CD4-positive, alpha-beta T cell treated with Interleukin-4 for 1 hour (primary cell): Measurements from ENCODE around the gene POLR1A.

ENCODE experiments used
- DNase-seq, 2 donors: peaks; one replicate each; pipeline ENCODE4 v3.0.0-alpha.2; 2020 to 2022

The POLR1A gene

GRCh38 chr2:86094229-86094628 is 11.5 kb downstream of the POLR1A start:
- DNase-seq: no peak

DNA sequence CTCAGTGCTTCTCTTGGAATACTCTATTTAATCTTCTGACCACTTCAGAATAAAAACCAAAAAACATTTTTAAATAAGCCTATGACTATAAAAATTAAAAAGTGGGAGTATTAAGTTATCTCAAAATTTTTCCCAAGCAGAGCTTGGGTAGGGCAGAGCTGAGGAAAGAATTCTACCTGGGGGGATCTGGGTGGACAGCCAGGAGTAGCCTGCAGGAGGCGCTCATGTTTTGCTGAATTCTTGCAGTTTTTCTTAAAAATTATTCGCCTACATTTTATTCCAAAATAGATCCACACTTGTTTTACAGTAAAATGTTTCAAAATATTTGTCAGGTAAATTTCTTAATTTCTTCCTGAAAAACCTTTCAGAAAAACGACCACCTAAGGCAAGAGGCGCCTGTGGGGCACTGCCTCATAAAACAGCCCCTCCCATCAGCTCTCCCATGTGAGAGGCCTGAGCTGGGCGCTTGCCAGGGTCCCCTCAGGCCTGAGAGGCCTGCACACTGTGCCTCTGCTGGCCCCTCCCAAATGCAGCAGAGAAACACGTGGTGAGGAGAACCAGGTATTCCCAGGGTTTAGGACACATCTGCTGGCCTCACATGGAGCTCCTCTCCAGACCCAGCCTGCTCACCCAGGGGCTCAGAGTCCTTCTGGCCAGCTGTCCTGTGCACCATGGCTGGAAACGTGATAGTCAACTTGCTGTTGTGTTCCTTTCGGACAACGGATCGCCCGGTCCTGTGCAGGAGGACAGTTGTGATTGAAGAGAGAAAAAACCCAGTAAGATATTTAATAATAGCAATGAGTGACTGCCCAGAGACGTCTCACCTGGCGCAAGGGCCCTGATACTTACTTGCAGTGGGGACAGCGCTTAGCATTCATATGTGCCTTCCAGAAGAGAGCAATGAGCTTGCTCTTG is 17.5 kb downstream of the POLR1A start:
- DNase-seq: no peak

GRCh38 chr2:86082756-86083155 is 22.9 kb downstream of the POLR1A start:
- no peak for DNase-seq

DNA sequence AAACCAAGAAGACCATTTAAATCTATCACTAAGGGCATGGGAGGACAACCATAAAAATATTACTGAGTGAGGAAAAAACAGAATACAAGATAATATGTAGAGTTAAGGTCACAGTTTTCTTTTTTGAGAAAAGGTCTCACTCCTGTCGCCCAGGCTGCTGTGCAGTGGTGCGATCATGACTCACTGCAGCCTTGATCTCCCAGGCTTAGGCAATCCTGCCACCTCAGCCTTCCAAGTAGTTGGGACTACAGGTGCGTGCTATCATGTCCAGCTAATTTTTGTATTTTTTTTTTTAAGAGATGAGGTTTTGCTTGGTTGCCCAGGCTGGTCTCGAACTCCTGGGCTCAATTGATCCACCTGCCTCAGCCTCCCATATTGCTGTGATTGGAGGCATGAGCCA is 24.0 kb downstream of the POLR1A start:
- no peak for DNase-seq

- peak; percentile 85 to 88 for DNase-seq
Measured at GRCh38 chr2:86079981-86080911, 25.4 kb downstream of the POLR1A start.

- peak; percentile 64 for DNase-seq
Measured at GRCh38 chr2:86078774-86079545, 26.7 kb downstream of the POLR1A start.

DNA sequence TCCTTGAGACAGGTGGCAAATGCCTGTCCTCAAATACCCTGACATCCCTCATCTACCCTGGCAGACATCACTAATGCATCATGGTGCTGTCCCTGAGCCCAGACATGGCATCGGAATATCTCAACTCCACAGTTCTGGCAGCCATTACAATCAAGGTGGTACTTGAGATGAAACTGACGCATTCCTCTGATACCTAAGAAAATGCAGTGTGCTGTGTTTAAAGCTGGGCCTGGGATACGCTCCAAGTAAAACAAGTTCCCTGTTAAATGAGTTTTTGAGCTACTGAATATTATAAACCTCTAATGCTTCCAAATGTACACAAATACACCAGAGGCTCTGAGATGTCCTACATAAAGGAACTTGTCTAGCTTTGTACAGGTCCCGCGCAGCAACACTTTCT is 29.8 kb downstream of the POLR1A start:
- no peak for DNase-seq

- no peak for DNase-seq
Measured at GRCh38 chr2:86074811-86075210, 30.9 kb downstream of the POLR1A start.

DNA sequence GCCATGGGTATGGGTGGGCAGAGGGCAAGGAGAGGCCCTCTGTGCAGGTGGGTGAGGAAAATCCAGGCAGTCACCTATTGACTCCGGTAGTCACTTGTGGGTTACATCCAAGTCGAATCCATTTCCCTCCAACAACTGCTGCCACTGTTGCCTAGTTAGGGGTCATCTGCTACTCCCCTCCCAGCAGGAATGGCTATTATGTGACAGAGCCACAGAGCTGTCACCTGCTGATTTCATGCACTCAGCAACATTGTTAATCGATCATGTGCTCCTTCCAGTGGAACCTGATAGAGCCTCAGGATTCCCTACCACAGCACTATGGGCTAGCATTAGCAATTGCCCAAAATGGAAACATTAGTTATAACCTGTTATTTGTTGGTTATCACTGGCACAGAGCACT is 31.4 kb downstream of the POLR1A start:
- DNase-seq: no peak

DNA sequence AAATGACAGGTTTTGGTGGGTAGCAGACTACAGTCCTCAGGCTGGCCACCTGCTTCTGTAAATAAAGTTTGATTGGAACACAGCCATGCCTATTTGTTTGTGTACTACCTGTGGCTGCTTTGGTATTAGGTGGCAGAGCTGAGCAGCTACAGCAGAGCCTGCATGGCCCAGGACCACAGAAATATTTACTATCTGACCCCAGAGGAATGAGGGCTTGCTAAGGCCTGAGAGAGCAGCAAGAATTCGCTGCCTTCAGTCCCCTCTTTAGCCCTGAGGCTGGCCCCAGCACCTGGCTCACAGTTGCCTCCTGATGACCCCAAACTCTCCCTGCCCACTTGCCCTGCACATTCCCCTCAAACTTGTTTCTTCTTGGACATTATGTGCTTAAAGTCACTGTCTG is 32.5 kb downstream of the POLR1A start:
- no peak for DNase-seq

DNA sequence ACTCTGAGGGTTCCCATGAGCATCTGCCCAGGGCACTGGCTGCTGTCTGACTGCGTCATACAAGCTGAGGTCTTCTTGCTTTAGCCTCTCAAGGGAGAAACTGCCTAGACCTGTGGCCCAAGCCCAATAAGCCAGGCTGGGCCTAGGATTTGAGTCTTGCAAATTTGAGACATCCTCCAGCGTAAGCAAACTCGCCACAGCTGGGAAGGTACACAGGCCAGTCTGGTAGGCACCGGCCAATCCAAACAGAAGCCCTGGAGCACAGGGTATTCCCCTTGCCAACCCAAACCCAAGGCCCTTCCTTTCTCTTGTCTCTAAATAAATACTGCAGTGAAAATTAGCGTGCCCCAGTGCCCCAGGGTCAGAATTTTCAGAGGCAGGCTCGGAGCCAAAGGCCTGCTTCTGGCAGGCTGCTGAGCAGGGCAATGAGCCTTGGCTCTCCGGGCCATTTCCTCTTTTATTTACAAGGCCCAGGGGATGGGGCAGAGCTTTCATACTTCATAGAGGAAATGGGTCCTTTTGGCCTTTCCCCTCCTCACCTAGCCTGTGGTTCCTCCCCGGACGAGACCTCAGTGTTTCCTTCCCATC is 33.3 kb downstream of the POLR1A start:
- DNase-seq: peak in 1 of 2 donors; percentile 53

- DNase-seq: no peak
Measured at GRCh38 chr2:86070868-86071267, 34.8 kb downstream of the POLR1A start.

DNA sequence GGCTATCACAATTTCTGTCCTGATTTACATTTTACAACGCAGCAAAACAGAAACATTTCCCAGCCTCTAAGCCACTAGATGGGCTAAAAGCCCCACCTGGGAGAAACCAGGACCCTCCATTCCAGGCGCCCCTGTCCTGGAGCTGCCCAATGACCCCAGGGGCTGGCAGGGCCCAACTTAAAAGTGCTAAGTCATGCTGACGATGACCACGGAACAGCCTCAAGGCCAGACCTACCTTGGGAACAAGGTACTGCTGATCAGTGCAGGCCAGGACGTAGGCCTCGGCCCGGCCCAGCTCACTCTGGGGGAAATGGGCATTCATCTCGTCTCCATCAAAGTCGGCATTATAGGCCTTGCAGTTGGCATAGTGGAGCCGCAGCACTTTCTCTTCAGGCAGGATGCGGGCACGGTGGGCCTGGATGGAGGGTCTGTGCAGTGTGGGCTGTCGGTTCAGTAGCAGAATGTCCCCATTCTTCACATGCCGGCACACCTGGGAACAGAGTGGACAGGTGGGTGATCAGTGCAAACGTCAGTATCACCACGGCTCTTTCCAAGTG is 35.8 kb downstream of the POLR1A start:
- no peak for DNase-seq

GRCh38 chr2:86069091-86069685 is 36.5 kb downstream of the POLR1A start:
- no peak for DNase-seq

DNA sequence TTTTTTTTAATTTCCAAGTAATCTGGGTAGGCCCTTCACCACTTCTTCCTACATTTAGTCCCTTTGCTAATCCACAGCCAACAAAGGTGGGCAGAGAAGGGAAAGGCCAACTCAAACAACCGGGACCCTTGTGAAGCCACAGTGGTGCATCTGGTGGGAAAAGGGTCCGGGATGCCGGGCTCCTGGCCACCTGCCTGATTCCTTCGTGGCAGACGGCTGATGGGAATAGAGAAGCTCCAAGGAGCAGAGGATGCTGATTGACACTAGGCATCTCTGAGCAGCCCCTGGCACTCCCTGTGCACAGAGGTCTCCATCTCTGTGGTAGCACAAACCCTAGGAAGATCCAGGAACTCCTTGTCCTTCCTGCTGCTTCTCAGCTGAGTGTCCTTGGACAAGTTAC is 37.0 kb downstream of the POLR1A start:
- DNase-seq: no peak

DNA sequence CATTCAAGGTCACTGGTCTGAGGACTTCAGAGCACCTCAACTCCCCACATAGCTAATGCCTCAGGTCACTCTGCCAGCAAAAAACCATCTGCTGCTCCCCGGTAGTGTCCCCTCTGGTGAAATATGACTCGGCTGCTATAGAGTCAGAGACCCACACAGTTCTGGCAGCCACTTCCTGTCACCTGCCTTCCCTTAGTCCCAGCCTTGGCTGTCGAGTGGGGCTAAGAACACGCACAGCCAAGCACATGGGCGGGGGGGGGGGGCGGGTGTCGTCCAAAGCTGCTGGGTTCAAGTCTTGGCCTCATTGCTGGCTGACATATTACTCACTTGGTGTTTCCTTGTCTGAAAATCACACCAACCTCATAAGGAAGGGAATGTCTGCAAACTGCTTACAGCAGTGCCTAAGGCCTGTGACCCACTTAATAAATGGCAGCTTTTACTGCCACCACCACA is 37.5 kb downstream of the POLR1A start:
- DNase-seq: peak; percentile 52

DNA sequence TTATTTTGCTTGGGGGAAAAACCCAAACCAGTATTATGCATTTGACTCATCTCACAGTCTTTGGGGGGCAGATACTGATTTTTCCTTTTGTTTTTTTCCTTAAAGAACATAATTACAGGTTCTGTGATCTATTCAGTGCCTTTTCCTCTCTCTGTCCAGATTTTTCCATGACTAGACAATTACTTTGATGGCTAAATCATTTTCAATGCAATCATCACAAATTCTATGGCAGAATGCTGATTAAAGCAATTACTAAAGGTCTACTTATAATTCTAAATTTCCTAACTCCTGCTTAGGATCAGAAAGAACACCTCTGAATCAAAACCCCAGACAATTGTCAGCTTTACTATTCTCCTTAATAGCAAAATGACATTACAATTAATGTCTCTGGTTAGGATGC is 38.8 kb downstream of the POLR1A start:
- no peak for DNase-seq

GRCh38 chr2:86066007-86066578 is 39.6 kb downstream of the POLR1A start:
- DNase-seq: no peak

- DNase-seq: no peak
Measured at GRCh38 chr2:86065512-86065911, 40.2 kb downstream of the POLR1A start.

- no peak for DNase-seq
Measured at GRCh38 chr2:86064006-86064405, 41.7 kb downstream of the POLR1A start.

DNA sequence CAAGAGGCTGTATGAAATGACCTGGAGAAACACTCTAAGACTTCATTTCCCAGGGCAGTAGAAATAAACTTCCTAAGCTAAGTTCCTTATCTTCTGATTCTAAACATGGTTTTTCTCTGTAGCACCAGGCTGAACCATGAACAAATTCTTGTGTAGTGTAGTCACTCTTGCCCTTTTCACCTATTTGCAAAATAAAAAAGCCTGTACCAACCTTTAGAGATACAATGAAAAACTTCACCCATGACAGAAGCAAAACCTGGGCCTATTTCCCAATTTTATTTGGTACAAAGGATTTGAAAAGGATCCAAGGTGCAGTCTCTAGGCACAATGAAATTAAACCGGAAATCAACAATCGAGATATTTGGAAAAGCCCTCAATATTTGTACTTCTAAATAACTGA is 43.6 kb downstream of the POLR1A start:
- DNase-seq: no peak
